ENCODE measurements around the gene METTL9. TPM values are rescaled to one million over a fixed set of nuclear protein-coding genes. Genes with fewer than 3 reads are reported as not detected.

METTL9 gene
- total and polyA plus RNA-seq, 12 donors, result 35.7 to 398 (median 212) TPM

GRCh38 chr16:21654466-21654865, 55.1 kb downstream of the METTL9 start:
- intact Hi-C loops (cut with DNase I), result loop anchor here in 1 of 2 donors (5.0 kb wide), 1 partner anchor 53 kb away; no protein-coding TSS in a partner anchor
- TF ChIP-seq, protein P1, sequence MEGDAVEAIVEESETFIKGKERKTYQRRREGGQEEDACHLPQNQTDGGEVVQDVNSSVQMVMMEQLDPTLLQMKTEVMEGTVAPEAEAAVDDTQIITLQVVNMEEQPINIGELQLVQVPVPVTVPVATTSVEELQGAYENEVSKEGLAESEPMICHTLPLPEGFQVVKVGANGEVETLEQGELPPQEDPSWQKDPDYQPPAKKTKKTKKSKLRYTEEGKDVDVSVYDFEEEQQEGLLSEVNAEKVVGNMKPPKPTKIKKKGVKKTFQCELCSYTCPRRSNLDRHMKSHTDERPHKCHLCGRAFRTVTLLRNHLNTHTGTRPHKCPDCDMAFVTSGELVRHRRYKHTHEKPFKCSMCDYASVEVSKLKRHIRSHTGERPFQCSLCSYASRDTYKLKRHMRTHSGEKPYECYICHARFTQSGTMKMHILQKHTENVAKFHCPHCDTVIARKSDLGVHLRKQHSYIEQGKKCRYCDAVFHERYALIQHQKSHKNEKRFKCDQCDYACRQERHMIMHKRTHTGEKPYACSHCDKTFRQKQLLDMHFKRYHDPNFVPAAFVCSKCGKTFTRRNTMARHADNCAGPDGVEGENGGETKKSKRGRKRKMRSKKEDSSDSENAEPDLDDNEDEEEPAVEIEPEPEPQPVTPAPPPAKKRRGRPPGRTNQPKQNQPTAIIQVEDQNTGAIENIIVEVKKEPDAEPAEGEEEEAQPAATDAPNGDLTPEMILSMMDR (IDR thresholded peaks at IDR 0.05), result no peak
- TF ChIP-seq POLR2A (IDR thresholded peaks at IDR 0.05), result no peak
- peaks cover 4 to 40% of the 10 kb centered on the region in 2 donors for H3K4me1 ChIP-seq (replicated peaks in 1 of 2)
- H3K9me3 ChIP-seq (replicated peaks in 1 of 3), result no peaks in the 10 kb centered on the region
- H3K4me3 ChIP-seq, result no peak overlapping the region
- H3K27me3 ChIP-seq, result no peaks in the 10 kb centered on the region
- no peak for DNase-seq
- H3K36me3 ChIP-seq (replicated peaks in 1 of 2), result no peaks in the 10 kb centered on the region
- peak overlapping the region in 3 of 5 donors; percentile 24 to 41 (median 31) for H3K27ac ChIP-seq
- WGBS, 4 donors, result 42 to 50% (median 45%) methylated on average over 1 of the region's 1 CpG

DNA sequence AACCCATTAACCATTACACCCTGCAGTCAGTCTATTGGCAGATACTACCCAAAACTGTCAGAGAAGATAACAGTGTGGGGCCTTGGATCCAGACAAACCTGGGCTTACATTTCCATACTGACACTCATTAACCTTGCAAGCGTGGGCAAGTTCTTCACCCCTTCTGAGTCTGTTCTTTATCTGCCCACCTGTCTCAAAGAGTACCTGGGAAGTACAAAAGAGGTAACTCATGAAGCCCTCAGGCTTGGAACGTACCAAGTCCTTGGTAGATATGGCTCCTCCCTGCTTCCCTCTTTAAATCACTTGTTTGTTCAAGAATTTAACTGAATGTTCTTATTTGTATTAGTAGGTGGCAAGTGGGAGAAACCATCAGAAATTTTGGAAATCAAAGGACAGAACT, 55.5 kb downstream of the METTL9 start:
- DNase-seq, result no peak
- TF ChIP-seq POLR2A (IDR thresholded peaks at IDR 0.05), result no peak
- TF ChIP-seq, protein P1 (IDR thresholded peaks at IDR 0.05), result no peak
- H3K9me3 ChIP-seq (replicated peaks in 1 of 3), result no peaks in the 10 kb centered on the region
- peak overlapping the region in 3 of 5 donors; percentile 24 to 41 (median 27) for H3K27ac ChIP-seq
- no peaks in the 10 kb centered on the region for H3K36me3 ChIP-seq (replicated peaks in 1 of 2)
- H3K4me1 ChIP-seq (replicated peaks in 1 of 2), result peaks cover 4 to 40% of the 10 kb centered on the region in 2 donors
- H3K4me3 ChIP-seq, result no peak overlapping the region
- intact Hi-C loops (cut with DNase I), result loop anchor here (5.0 kb wide), 1 partner anchor 52 kb away; no protein-coding TSS in a partner anchor
- H3K27me3 ChIP-seq, result no peaks in the 10 kb centered on the region
- 33 to 57% (median 48%) methylated on average over 2 of the region's 2 CpGs for WGBS, 4 donors

GRCh38 chr16:21656795-21657768, 57.7 kb downstream of the METTL9 start:
- DNase-seq, result peak in 4 of 7 donors; percentile 41 to 53 (median 47)
- WGBS, 4 donors, result 6 to 11% (median 8%) methylated on average over 4 of the region's 4 CpGs
- Histone ChIP-seq H3K27me3 (no peaks in the 10 kb centered on the region), H3K4me3 (no peak overlapping the region), H3K9me3 (replicated peaks in 1 of 3) (no peaks in the 10 kb centered on the region), H3K4me1 (replicated peaks in 1 of 2) (peaks cover 4 to 40% of the 10 kb centered on the region in 2 donors), H3K27ac (no peak overlapping the region), H3K36me3 (replicated peaks in 1 of 2) (no peaks in the 10 kb centered on the region)
- intact Hi-C loops (cut with DNase I), result loop anchor here in 1 of 2 donors (5.0 kb wide), 1 partner anchor 50 kb away; no protein-coding TSS in a partner anchor
- TF ChIP-seq, protein P1 (IDR thresholded peaks at IDR 0.05), result peak; percentile 72 to 90 (median 78)
- TF ChIP-seq POLR2A (IDR thresholded peaks at IDR 0.05), result no peak

DNA sequence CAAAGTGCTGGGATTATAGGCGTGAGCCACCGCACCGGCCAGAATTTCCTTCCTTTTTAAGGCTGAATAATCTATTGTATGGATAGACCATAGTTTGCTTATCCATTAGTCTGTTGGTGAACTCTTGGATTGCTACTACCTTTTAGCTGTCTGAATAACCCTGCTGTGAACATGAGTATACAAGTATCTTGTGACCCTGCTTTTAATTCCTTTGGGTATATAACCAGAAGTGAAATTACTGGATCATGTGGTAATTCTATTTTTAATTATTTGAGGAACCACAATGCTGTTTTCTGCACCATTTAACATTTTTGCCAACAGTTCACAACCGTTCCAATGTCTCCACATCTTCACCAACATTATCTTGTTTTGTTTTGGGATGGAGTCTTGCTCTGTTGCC, 59.7 kb downstream of the METTL9 start:
- peak overlapping the region in 1 of 5 donors; percentile 43 for H3K27ac ChIP-seq
- WGBS, 4 donors, result 77 to 84% (median 82%) methylated on average over 4 of the region's 4 CpGs
- no peaks in the 10 kb centered on the region for H3K27me3 ChIP-seq
- H3K4me3 ChIP-seq, result no peak overlapping the region
- H3K4me1 ChIP-seq (replicated peaks in 1 of 2), result peaks cover 6 to 27% of the 10 kb centered on the region in 2 donors
- H3K9me3 ChIP-seq (replicated peaks in 1 of 3), result no peaks in the 10 kb centered on the region
- intact Hi-C loops (cut with DNase I), result loop anchor here in 1 of 2 donors (5.0 kb wide), 1 partner anchor 48 kb away; no protein-coding TSS in a partner anchor
- DNase-seq, result no peak
- H3K36me3 ChIP-seq (replicated peaks in 1 of 2), result no peaks in the 10 kb centered on the region
- TF ChIP-seq, protein P1 (IDR thresholded peaks at IDR 0.05), result no peak
